Panc1 (cell line): ENCODE results near the gene NAPSA. TPM values are rescaled to one million over a fixed set of nuclear protein-coding genes. Genes with fewer than 3 reads are reported as not detected.

Experiments used
- ATAC-seq: fragments of 200-7000 bp; cut with Tn5 transposase; 2 replicates; pipeline ENCODE4 v1.9.1; 2020; ENCODE audit warnings: mild to moderate bottlenecking, moderate library complexity
- BruUV-seq: library from RNA; stranded (reverse); fragments of 400-500 nt; replicated peaks from 2 replicates; lab custom pipeline; 2021; lab: Mats Ljungman, UMichigan
- CTCF ChIA-PET: fragments of 300-600 bp; sonication (Branson Sonifier 250); formaldehyde crosslinking; loops from one replicate; lab custom pipeline; 2022; ENCODE audit warnings: antibody characterized with exemption; lab: Charles Lee
- POLR2A ChIA-PET: fragments of 300-600 bp; sonication (Branson Sonifier 250); formaldehyde crosslinking; loops from one replicate; lab custom pipeline; 2022; ENCODE audit warnings: antibody characterized with exemption; lab: Charles Lee
- DNase-seq: peaks from one replicate; pipeline ENCODE4 v3.0.0-alpha.2; 2010; ENCODE audit warnings: low read depth, low spot score
- H3K27ac ChIP-seq: 2 replicates; pipeline ENCODE4 v1.5.1; 2011; ENCODE audit warnings: mild to moderate bottlenecking, low read length, inconsistent platforms
- H3K27me3 ChIP-seq: fragments of 200-500 bp; sonication (Bioruptor generic); 2 replicates; pipeline ENCODE4 v1.6.0; 2014; ENCODE audit warnings: low read length, inconsistent platforms; ENCODE audit not compliant: control insufficient read depth, insufficient read depth
- H3K36me3 ChIP-seq: fragments of 200-500 bp; sonication (Bioruptor generic); 2 replicates; pipeline ENCODE4 v1.5.1; 2014; ENCODE audit warnings: inconsistent platforms, mild to moderate bottlenecking, low read length, moderate library complexity; ENCODE audit not compliant: control insufficient read depth, insufficient read depth
- H3K4me1 ChIP-seq: 2 replicates; pipeline ENCODE4 v1.5.1; 2011; ENCODE audit warnings: inconsistent platforms, mild to moderate bottlenecking, low read length, moderate library complexity; ENCODE audit not compliant: control insufficient read depth, insufficient read depth
- H3K4me3 ChIP-seq, 2 experiments: 2 replicates each; pipeline ENCODE4 v1.5.1; 2011 to 2012; ENCODE audit warnings: low read depth in 2 of 2, low read length in 2 of 2, mild to moderate bottlenecking in 2 of 2, inconsistent platforms in 1 of 2, moderate library complexity in 1 of 2
- H3K9me3 ChIP-seq: fragments of 200-500 bp; sonication (Bioruptor generic); 2 replicates; pipeline ENCODE4 v1.5.1; 2014; ENCODE audit warnings: low read depth, mild to moderate bottlenecking, inconsistent platforms, low read length, moderate library complexity; ENCODE audit not compliant: control insufficient read depth, insufficient read depth
- CTCF ChIP-seq: fragments of 450-650 bp; IDR thresholded peaks from 2 replicates; pipeline ENCODE4 v1.5.1; 2017; ENCODE audit warnings: mild to moderate bottlenecking
- POLR2AphosphoS5 ChIP-seq: IDR thresholded peaks from 2 replicates; pipeline ENCODE4 v1.6.1; 2012; ENCODE audit warnings: mild to moderate bottlenecking, low read depth, low read length, moderate library complexity
- REST ChIP-seq, 2 experiments: IDR thresholded peaks; 2 replicates each; pipeline ENCODE4 v1.6.1; 2011 to 2012; ENCODE audit warnings: low read depth in 2 of 2, control low read depth in 1 of 2, low read length in 1 of 2, mild to moderate bottlenecking in 1 of 2, moderate library complexity in 1 of 2; ENCODE audit not compliant: insufficient read depth in 1 of 2
- SIN3A ChIP-seq: IDR thresholded peaks from 2 replicates; pipeline ENCODE4 v1.6.1; 2012; ENCODE audit warnings: low read depth, mild to moderate bottlenecking, low read length, moderate library complexity, borderline replicate concordance; ENCODE audit not compliant: insufficient read depth
- TCF7L2 ChIP-seq: IDR thresholded peaks from 2 replicates; pipeline ENCODE4 v1.6.1; 2011; ENCODE audit warnings: mild to moderate bottlenecking, low read depth, low read length, inconsistent platforms
- in situ Hi-C: cut with HindIII; loops from 2 replicates; pipeline ENCODE4 v1.10.0; 2016; ENCODE audit warnings: low sequenced_read_pairs, low pct_unique_long_range_greater_than_20kb
- intact Hi-C: fragments of 100-400 bp; cut with micrococcal nuclease; formaldehyde crosslinking; loops from one replicate; pipeline ENCODE4 v1.10.0; 2022; ENCODE audit not compliant: unreplicated experiment
- total RNA-seq: library from RNA; stranded (reverse); gene quantifications from one replicate; pipeline ENCODE4 v1.2.1, GENCODE V29; 2021; ENCODE audit not compliant: unreplicated experiment

The NAPSA gene
- total RNA-seq, 1 experiment from 2014 or later, result 2.5 TPM

- intact Hi-C loops (no loop called here), in situ Hi-C loops (no loop called here)
- CTCF ChIA-PET, result no interaction called here
- DNase-seq (no peak), ATAC-seq (no peak)
- Histone ChIP-seq H3K27ac (no peak overlapping the region), H3K36me3 (no peaks in the 10 kb centered on the region), H3K9me3 (no peaks in the 10 kb centered on the region), H3K4me3 (no peak overlapping the region), H3K4me1 (no peaks in the 10 kb centered on the region), H3K27me3 (no peaks in the 10 kb centered on the region)
- TF ChIP-seq TCF7L2 (no peak), POLR2AphosphoS5 (no peak), CTCF (no peak), REST (IDR thresholded peaks at IDR 0.05; ENCODE audit: insufficient read depth in 1 of 2, low read depth in 2 of 2, low read length in 1 of 2) (no peak), SIN3A (no peak)
- BruUV-seq, result no TSS peak
- POLR2A ChIA-PET, result no interaction called here
Measured at GRCh38 chr19:50410109-50410508, 44.7 kb upstream of the NAPSA start.

GRCh38 chr19:50409347-50409746 lies 43.9 kb upstream of the NAPSA start:
- Histone ChIP-seq H3K9me3 (no peaks in the 10 kb centered on the region), H3K4me3 (no peak overlapping the region), H3K4me1 (no peaks in the 10 kb centered on the region), H3K27me3 (no peaks in the 10 kb centered on the region), H3K36me3 (no peaks in the 10 kb centered on the region), H3K27ac (no peak overlapping the region)
- intact Hi-C loops (no loop called here), in situ Hi-C loops (no loop called here)
- BruUV-seq, result no TSS peak
- DNase-seq, result no peak
- CTCF ChIA-PET, result no interaction called here
- ATAC-seq, result no peak
- POLR2A ChIA-PET, result no interaction called here
- TF ChIP-seq REST (IDR thresholded peaks at IDR 0.05; ENCODE audit: insufficient read depth in 1 of 2, low read depth in 2 of 2, low read length in 1 of 2) (no peak), TCF7L2 (no peak), POLR2AphosphoS5 (no peak)
